Suprapubic skin (tissue), 4 donors: ENCODE results near the gene FHL2.

Experiments used
- CTCF ChIP-seq, 2 donors: fragments of 200-600 bp in 1 of 2; fragments of 450-650 bp in 1 of 2; sonication (generic) in 1 of 2; IDR thresholded peaks; one replicate each; pipeline ENCODE4 v1.5.1; 2016 to 2019; ENCODE audit warnings: antibody characterized with exemption in 2 of 2, mild to moderate bottlenecking in 1 of 2, moderate library complexity in 1 of 2
- EP300 ChIP-seq: sonication (generic); formaldehyde crosslinking; IDR thresholded peaks from one replicate; pipeline ENCODE4 v1.6.1; 2017; ENCODE audit warnings: antibody characterized with exemption
- POLR2A ChIP-seq, 2 donors: fragments of 450-650 bp; IDR thresholded peaks; one replicate each; pipeline ENCODE4 v1.6.1; 2017; ENCODE audit warnings: antibody characterized with exemption in 2 of 2, mild to moderate bottlenecking in 2 of 2, moderate library complexity in 2 of 2
- POLR2AphosphoS5 ChIP-seq, 3 donors: sonication (generic); formaldehyde crosslinking; IDR thresholded peaks; one replicate each; pipeline ENCODE4 v1.6.1; 2017; ENCODE audit warnings: antibody characterized with exemption in 3 of 3

GRCh38 chr2:105397025-105397722 lies 1.7 kb downstream of the FHL2 start:
- TF ChIP-seq POLR2A (IDR thresholded peaks at IDR 0.05) (no peak), CTCF (IDR thresholded peaks at IDR 0.05) (no peak), EP300 (no peak), POLR2AphosphoS5 (IDR thresholded peaks at IDR 0.05) (no peak)
